ENCODE results near the gene SERPIND1.

GRCh38 chr22:20783300-20783673 is 9.4 kb downstream of the SERPIND1 start:
- TF ChIP-seq CTCF (IDR thresholded peaks at IDR 0.05 in 4 of 5, conservative IDR thresholded peaks at IDR 0.05 in 1 of 5) (no peak), POLR2A (IDR thresholded peaks at IDR 0.05) (no peak)
